Trophoblast cell (in vitro differentiated cells and primary cell): Measurements from ENCODE around the gene ST3GAL4.
"Not testable (repeated sequence)": the region's sequence is repeated elsewhere in the genome, so short reads cannot be mapped to it uniquely, and the experiment has no call there.

Experiments
- DNase-seq, 2 donors: peaks; one replicate each; pipeline ENCODE4 v3.0.0-alpha.2; 2016
- H2AFZ ChIP-seq: 2 replicates; pipeline ENCODE4 v1.6.1; 2013; ENCODE audit warnings: low read length, moderate library complexity, mild to moderate bottlenecking; ENCODE audit not compliant: insufficient read depth, poor library complexity
- H2AK5ac ChIP-seq: 2 replicates; pipeline ENCODE4 v1.6.1; 2013; ENCODE audit warnings: mild to moderate bottlenecking, low read length
- H2BK120ac ChIP-seq: 2 replicates; pipeline ENCODE4 v1.6.1; 2013; ENCODE audit warnings: low read length, mild to moderate bottlenecking, moderate library complexity; ENCODE audit not compliant: insufficient read depth, poor library complexity
- H2BK12ac ChIP-seq: 2 replicates; pipeline ENCODE4 v1.6.1; 2013; ENCODE audit warnings: mild to moderate bottlenecking, low read length, moderate library complexity
- H2BK5ac ChIP-seq: 2 replicates; pipeline ENCODE4 v1.6.1; 2013; ENCODE audit warnings: low read length, low read depth, moderate library complexity, mild to moderate bottlenecking; ENCODE audit not compliant: poor library complexity
- H3K14ac ChIP-seq: 2 replicates; pipeline ENCODE4 v1.6.1; 2013; ENCODE audit warnings: mild to moderate bottlenecking, low read length
- H3K18ac ChIP-seq: 2 replicates; pipeline ENCODE4 v1.6.1; 2013; ENCODE audit warnings: mild to moderate bottlenecking, low read length
- H3K23ac ChIP-seq: 2 replicates; pipeline ENCODE4 v1.6.1; 2013; ENCODE audit warnings: low read length
- H3K27ac ChIP-seq: 2 replicates; pipeline ENCODE4 v1.5.1; 2013; ENCODE audit warnings: low read depth, mild to moderate bottlenecking, inconsistent platforms, low read length, moderate library complexity
- H3K27me3 ChIP-seq: 2 replicates; pipeline ENCODE4 v1.6.1; 2013; ENCODE audit warnings: inconsistent platforms, mild to moderate bottlenecking, low read length, moderate library complexity; ENCODE audit not compliant: insufficient read depth
- H3K36me3 ChIP-seq, 2 experiments: 1 replicate in 1 of 2; 2 replicates in 1 of 2; pipeline ENCODE4 v1.6.1; 2013; ENCODE audit warnings: low read length in 2 of 2, mild to moderate bottlenecking in 2 of 2, moderate library complexity in 1 of 2; ENCODE audit not compliant: insufficient read depth in 2 of 2, control insufficient read depth in 1 of 2
- H3K4ac ChIP-seq: 2 replicates; pipeline ENCODE4 v1.6.1; 2013; ENCODE audit warnings: low read depth, mild to moderate bottlenecking, low read length, moderate library complexity
- H3K4me1 ChIP-seq, 2 experiments: 1 replicate in 1 of 2; 2 replicates in 1 of 2; pipeline ENCODE4 v1.6.1; 2013; ENCODE audit warnings: low read length in 2 of 2, mild to moderate bottlenecking in 2 of 2, moderate library complexity in 1 of 2; ENCODE audit not compliant: insufficient read depth in 2 of 2, control insufficient read depth in 1 of 2
- H3K4me2 ChIP-seq: 2 replicates; pipeline ENCODE4 v1.6.1; 2013; ENCODE audit warnings: inconsistent platforms, mild to moderate bottlenecking, low read length, moderate library complexity
- H3K4me3 ChIP-seq: 2 replicates; pipeline ENCODE4 v1.5.1; 2013; ENCODE audit warnings: mild to moderate bottlenecking, low read depth, low read length, inconsistent platforms
- H3K79me1 ChIP-seq: one replicate; pipeline ENCODE4 v1.6.1; 2013; ENCODE audit warnings: low read length
- H3K79me2 ChIP-seq: 2 replicates; pipeline ENCODE4 v1.6.1; 2013; ENCODE audit warnings: low read length, mild to moderate bottlenecking; ENCODE audit not compliant: control insufficient read depth, insufficient read depth, poor library complexity
- H3K9ac ChIP-seq: 2 replicates; pipeline ENCODE4 v1.6.1; 2013; ENCODE audit warnings: mild to moderate bottlenecking, low read length
- H3K9me3 ChIP-seq: 2 replicates; pipeline ENCODE4 v1.6.1; 2013; ENCODE audit warnings: low read depth, mild to moderate bottlenecking, control low read depth, inconsistent platforms, low read length; ENCODE audit not compliant: insufficient read depth
- H4K12ac ChIP-seq: 2 replicates; pipeline ENCODE4 v1.6.1; 2013; ENCODE audit warnings: low read depth, mild to moderate bottlenecking, low read length, moderate library complexity
- H4K8ac ChIP-seq: 2 replicates; pipeline ENCODE4 v1.6.1; 2013; ENCODE audit warnings: low read depth, mild to moderate bottlenecking, low read length, moderate library complexity
- H4K91ac ChIP-seq: one replicate; pipeline ENCODE4 v1.6.1; 2013; ENCODE audit warnings: low read depth, mild to moderate bottlenecking, low read length, moderate library complexity
- WGBS: extraction: QIAGEN DNeasy Blood & Tissue Kit; methylation state at CpG from one replicate; pipeline ENCODE4 v1.1.7; 2013; ENCODE audit warnings: missing lambda C conversion rate; ENCODE audit not compliant: insufficient read length, insufficient coverage; ENCODE audit errors: extremely low coverage; 5-methylcytosine and 5-hydroxymethylcytosine counted together

Gene ST3GAL4

DNA sequence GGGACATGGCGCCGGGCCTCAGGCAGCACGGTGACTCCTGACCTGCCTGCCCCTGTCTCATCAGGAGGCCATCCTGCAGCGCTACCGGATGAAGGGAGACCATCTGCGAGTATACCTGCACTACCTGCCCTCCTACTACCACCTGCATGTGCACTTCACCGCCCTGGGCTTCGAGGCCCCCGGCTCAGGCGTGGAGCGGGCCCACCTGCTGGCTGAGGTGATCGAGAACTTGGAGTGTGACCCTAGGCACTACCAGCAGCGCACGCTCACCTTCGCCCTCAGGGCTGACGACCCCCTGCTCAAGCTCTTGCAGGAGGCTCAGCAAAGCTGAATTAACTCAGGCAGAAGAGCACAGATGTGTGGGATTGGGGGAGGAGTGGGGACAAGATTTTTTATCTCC is 10.2 kb upstream of the ST3GAL4 start:
- H2BK5ac ChIP-seq: no peak overlapping the region
- no peak overlapping the region for H3K9ac ChIP-seq
- H3K27ac ChIP-seq: no peak overlapping the region
- H2BK12ac ChIP-seq: no peak overlapping the region
- H2AK5ac ChIP-seq: no peak overlapping the region
- H3K4me1 ChIP-seq: peaks cover 15 to 17% of the 10 kb centered on the region in 2 experiments
- H3K4ac ChIP-seq: no peak overlapping the region
- no peaks in the 10 kb centered on the region for H3K27me3 ChIP-seq
- no peak overlapping the region for H3K4me2 ChIP-seq
- no peaks in the 10 kb centered on the region for H3K79me2 ChIP-seq
- peaks cover 3 to 11% of the 10 kb centered on the region in 2 experiments for H3K36me3 ChIP-seq
- no peak overlapping the region for H2AFZ ChIP-seq
- no peak overlapping the region for H2BK120ac ChIP-seq
- DNase-seq: peak in 1 of 2 donors; percentile 15
- peak overlapping the region; percentile 25 for H3K4me3 ChIP-seq
- peaks cover 2% of the 10 kb centered on the region for H3K9me3 ChIP-seq
- no peak overlapping the region for H3K23ac ChIP-seq
- no peak overlapping the region for H4K12ac ChIP-seq
- H3K18ac ChIP-seq: no peak overlapping the region
- WGBS: no CpG with 5 or more reads among the region's 16 CpGs
- H4K8ac ChIP-seq: no peak overlapping the region
- no peak overlapping the region for H3K14ac ChIP-seq
- H4K91ac ChIP-seq: no peak overlapping the region
- H3K79me1 ChIP-seq: peaks cover 9% of the 10 kb centered on the region

DNA sequence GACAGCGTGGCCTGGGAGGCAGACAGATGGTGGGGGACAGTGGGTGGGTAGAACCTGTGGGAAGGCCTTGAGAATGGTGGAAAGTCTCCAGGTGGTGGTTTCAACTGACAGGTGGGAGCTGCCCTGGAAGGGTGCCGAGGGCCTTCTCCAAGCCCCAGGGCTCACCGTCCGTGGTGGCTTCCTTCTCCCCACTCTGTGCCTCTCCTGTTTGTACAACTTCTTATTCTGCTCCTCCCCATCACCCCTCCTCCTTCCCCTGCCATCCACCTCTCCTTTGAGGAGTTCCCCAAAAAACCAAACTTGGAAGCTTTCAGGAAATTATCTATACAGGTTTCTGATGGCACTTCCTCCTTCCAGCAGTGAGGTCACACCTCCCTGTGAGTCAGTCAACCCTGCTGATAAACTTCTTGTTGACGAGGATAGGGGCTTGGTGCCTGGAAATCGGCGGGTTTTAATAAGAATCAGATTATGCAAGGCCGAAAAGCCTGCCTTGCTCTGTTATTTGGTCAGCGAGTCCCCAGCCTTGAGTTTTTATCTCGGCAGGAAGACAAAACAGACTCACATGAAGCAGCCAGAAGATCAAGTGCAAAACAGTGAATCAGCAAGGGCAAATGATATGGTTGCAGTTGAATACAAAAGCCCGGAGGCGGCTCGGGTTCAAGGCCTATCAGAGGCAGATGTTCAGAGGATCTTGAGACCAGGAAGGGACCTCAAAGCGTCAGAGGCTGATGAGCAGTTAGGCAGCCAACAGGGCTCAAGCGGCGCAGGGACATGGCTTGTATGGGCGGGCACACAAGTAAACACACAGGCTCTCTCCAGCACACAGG is 9.5 kb upstream of the ST3GAL4 start:
- Histone ChIP-seq H2BK120ac (no peak overlapping the region), H4K8ac (no peak overlapping the region), H3K27me3 (no peaks in the 10 kb centered on the region), H3K79me2 (no peaks in the 10 kb centered on the region), H2BK12ac (no peak overlapping the region), H4K12ac (no peak overlapping the region), H3K18ac (no peak overlapping the region), H3K14ac (no peak overlapping the region), H4K91ac (no peak overlapping the region), H3K4ac (no peak overlapping the region), H3K9ac (no peak overlapping the region), H2AFZ (no peak overlapping the region), H3K4me1 (peaks cover 14 to 17% of the 10 kb centered on the region in 2 experiments), H3K27ac (no peak overlapping the region), H3K36me3 (peaks cover 3 to 11% of the 10 kb centered on the region in 2 experiments), H3K79me1 (peaks cover 9% of the 10 kb centered on the region), H3K23ac (no peak overlapping the region), H3K9me3 (peaks cover 2% of the 10 kb centered on the region), H3K4me2 (no peak overlapping the region), H3K4me3 (no peak overlapping the region), H2AK5ac (no peak overlapping the region), H2BK5ac (no peak overlapping the region)
- WGBS: no CpG with 5 or more reads among the region's 17 CpGs
- DNase-seq: peak; percentile 93 to 94

DNA sequence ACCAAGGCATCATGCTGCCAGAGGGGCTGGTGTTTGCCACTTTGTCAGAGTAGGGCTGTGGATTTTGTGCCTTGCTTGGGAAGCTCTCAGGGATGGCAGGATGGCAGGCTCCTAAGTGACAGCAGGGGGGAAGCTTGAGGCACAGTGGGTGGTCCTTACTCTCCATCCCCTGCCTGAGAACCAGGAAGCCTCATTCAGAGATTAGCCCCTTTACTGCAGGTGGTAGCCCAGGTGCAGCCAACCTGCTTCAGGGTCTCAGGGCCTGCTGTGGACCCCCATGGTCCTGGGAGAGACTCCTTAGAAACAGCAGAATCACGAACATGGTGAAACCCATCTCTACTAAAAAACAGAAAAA is 8.9 kb upstream of the ST3GAL4 start:
- H3K79me2 ChIP-seq: no peaks in the 10 kb centered on the region
- H4K8ac ChIP-seq: no peak overlapping the region
- H2BK12ac ChIP-seq: no peak overlapping the region
- no peak overlapping the region for H2AK5ac ChIP-seq
- no peak overlapping the region for H3K23ac ChIP-seq
- H3K36me3 ChIP-seq: peaks cover 3 to 11% of the 10 kb centered on the region in 2 experiments
- H3K18ac ChIP-seq: no peak overlapping the region
- H3K4me2 ChIP-seq: no peak overlapping the region
- H3K27me3 ChIP-seq: no peaks in the 10 kb centered on the region
- H3K4me3 ChIP-seq: no peak overlapping the region
- no peak overlapping the region for H2AFZ ChIP-seq
- H2BK120ac ChIP-seq: no peak overlapping the region
- H3K9ac ChIP-seq: no peak overlapping the region
- peaks cover 9% of the 10 kb centered on the region for H3K79me1 ChIP-seq
- H4K91ac ChIP-seq: no peak overlapping the region
- H3K4ac ChIP-seq: no peak overlapping the region
- H3K4me1 ChIP-seq: peaks cover 9 to 14% of the 10 kb centered on the region in 2 experiments
- H2BK5ac ChIP-seq: no peak overlapping the region
- no peak overlapping the region for H3K14ac ChIP-seq
- no peak for DNase-seq
- peaks cover 2% of the 10 kb centered on the region for H3K9me3 ChIP-seq
- H4K12ac ChIP-seq: no peak overlapping the region
- H3K27ac ChIP-seq: no peak overlapping the region
- WGBS: no CpG with 5 or more reads among the region's 1 CpG

DNA sequence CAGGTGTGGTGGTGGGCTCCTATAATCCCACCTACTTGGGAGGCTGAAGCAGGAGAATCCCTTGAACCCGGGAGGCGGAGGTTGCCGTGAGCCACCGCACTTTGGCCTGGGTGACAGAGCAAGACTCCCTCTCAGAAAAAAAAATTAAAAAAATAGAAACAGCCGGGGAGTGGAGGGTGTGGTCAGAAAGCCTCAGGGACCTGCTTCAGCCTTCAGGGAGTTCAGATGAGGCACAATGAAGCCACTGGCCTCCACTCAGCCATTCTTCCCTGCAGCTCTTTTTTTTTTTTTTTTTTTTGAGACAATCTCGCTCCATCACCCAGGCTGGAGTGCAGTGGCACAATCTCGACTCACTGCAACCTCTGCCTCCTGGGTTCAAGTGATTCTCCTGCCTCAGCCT is 8.5 kb upstream of the ST3GAL4 start:
- H3K4me1 ChIP-seq: peaks cover 6 to 11% of the 10 kb centered on the region in 2 experiments
- not testable (repeated sequence) for H3K18ac ChIP-seq, H3K4me3 ChIP-seq, H3K79me2 ChIP-seq, H3K14ac ChIP-seq, H4K8ac ChIP-seq, H3K27me3 ChIP-seq, H2BK12ac ChIP-seq, H3K9me3 ChIP-seq, H3K4ac ChIP-seq, H3K4me2 ChIP-seq, H2BK120ac ChIP-seq, H3K79me1 ChIP-seq, H2AK5ac ChIP-seq, H4K91ac ChIP-seq, H2AFZ ChIP-seq, H3K23ac ChIP-seq, H3K9ac ChIP-seq, H4K12ac ChIP-seq, H2BK5ac ChIP-seq, H3K27ac ChIP-seq
- WGBS: no CpG with 5 or more reads among the region's 7 CpGs
- peak; percentile 38 to 54 for DNase-seq
- peaks cover 3 to 11% of the 10 kb centered on the region in 2 experiments for H3K36me3 ChIP-seq
